H1 (cell line): Measurements from ENCODE around the gene SERGEF.

ENCODE experiments used
- ASH2L ChIP-seq: fragments of 200-600, 300-600 bp; sonication (generic); IDR thresholded peaks from one replicate; pipeline ENCODE4 v1.7.1; 2017; ENCODE audit warnings: low read length
- CREB1 ChIP-seq: IDR thresholded peaks from 2 replicates; pipeline ENCODE4 v1.6.1; 2012; ENCODE audit warnings: inconsistent platforms
- CTCF ChIP-seq, 3 experiments: IDR thresholded peaks; 1 replicate in 2 of 3; 2 replicates in 1 of 3; pipeline versions ENCODE4 v1.5.1 to v1.6.1; 2011; ENCODE audit warnings: low read length in 3 of 3, mild to moderate bottlenecking in 3 of 3, inconsistent platforms in 2 of 3, low read depth in 1 of 3, moderate library complexity in 1 of 3; ENCODE audit not compliant: insufficient read depth in 1 of 3; ENCODE audit errors: control extremely low read depth in 1 of 3

GRCh38 chr11:18013790-18014507 lies 1.1 kb upstream of the SERGEF start:
- TF ChIP-seq CTCF (IDR thresholded peaks at IDR 0.05; ENCODE audit: control extremely low read depth in 1 of 3, insufficient read depth in 1 of 3, low read depth in 1 of 3, low read length in 3 of 3) (peak in 1 of 3 experiments; percentile 27; a peak in 1 of 4 replicates), CREB1 (no peak), ASH2L (no peak)
